Epithelial cell of proximal tubule (primary cell): ENCODE results near the gene TFF3. TPM values are rescaled to one million over a fixed set of nuclear protein-coding genes. Genes with fewer than 3 reads are reported as not detected.

Experiments
- DNase-seq: peaks from one replicate; pipeline ENCODE4 v3.0.0-alpha.2; 2011; ENCODE audit warnings: low read depth
- H3K4me3 ChIP-seq: 2 replicates; pipeline ENCODE4 v1.5.1; 2011; ENCODE audit warnings: low read depth, mild to moderate bottlenecking, low read length
- total RNA-seq: library from RNA; depleted of rRNA; stranded (reverse); fragments of >200 nt; gene quantifications from 2 replicates; pipeline ENCODE4 v1.2.3, GENCODE V29; 2015
- TF ChIP-seq, protein P1 (sequence below): conservative IDR thresholded peaks from 2 replicates; pipeline ENCODE4 v1.5.1; 2012; ENCODE audit warnings: low read depth, mild to moderate bottlenecking, low read length

Gene TFF3
- total RNA-seq, 1 donor from 2014 or later, result 1.0 TPM

GRCh38 chr21:42266971-42267556 lies 48.1 kb downstream of the TFF3 start:
- H3K4me3 ChIP-seq, result no peak overlapping the region
- no peak for DNase-seq
- TF ChIP-seq, protein P1, sequence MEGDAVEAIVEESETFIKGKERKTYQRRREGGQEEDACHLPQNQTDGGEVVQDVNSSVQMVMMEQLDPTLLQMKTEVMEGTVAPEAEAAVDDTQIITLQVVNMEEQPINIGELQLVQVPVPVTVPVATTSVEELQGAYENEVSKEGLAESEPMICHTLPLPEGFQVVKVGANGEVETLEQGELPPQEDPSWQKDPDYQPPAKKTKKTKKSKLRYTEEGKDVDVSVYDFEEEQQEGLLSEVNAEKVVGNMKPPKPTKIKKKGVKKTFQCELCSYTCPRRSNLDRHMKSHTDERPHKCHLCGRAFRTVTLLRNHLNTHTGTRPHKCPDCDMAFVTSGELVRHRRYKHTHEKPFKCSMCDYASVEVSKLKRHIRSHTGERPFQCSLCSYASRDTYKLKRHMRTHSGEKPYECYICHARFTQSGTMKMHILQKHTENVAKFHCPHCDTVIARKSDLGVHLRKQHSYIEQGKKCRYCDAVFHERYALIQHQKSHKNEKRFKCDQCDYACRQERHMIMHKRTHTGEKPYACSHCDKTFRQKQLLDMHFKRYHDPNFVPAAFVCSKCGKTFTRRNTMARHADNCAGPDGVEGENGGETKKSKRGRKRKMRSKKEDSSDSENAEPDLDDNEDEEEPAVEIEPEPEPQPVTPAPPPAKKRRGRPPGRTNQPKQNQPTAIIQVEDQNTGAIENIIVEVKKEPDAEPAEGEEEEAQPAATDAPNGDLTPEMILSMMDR, result no peak

GRCh38 chr21:42265231-42265812 lies 49.9 kb downstream of the TFF3 start:
- DNase-seq, result no peak
- TF ChIP-seq, protein P1, result no peak
- no peak overlapping the region for H3K4me3 ChIP-seq

DNA sequence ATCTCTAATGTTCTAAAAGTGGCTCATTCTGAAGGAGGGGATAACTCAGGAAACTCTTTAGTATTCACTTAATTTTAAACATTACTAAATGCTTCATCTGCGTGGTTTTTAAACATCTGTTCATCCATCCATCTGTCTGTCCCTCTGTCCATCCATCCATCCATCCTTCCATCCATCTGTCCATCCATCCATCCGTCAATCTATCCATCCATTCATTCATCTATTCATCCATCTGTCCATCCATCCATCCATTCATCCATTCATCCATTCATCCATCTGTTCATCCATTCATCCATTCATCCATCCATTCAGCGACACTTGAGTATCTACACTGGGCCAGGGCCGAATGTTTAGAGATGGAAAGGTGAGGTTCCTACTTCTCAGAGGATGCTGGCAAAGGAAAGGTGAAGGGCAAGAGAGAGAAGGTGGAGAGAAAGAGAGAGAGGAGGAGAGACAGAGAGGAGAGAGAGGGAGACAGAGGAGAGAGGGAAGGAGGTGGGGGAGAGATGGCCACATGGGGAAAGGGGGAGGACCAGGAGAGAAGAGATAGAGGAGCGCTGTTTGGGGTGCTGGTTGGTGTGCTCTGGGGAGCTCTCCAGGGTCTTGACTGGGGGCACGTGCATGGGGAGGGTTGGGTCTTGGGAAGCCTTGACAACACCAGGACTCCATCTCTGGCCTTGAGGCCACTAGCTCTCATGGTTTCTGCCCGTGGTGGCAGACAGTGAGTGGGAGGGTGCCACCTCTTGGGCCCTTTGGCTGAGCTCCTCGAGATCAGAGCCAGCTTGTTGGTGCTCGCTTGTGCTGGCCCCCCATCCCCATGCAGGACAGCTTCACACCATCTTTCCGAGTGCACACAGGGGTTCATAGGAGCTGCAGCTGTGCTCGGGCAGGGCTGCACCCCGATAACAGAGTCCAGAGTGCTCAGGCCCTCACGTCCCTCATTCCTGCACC lies 50.7 kb downstream of the TFF3 start:
- DNase-seq, result no peak
- no peak overlapping the region for H3K4me3 ChIP-seq
- TF ChIP-seq, protein P1, result no peak

- DNase-seq, result no peak
- no peak overlapping the region for H3K4me3 ChIP-seq
- TF ChIP-seq, protein P1, result no peak
Observed at GRCh38 chr21:42263591-42264131, 51.5 kb downstream of the TFF3 start.

DNA sequence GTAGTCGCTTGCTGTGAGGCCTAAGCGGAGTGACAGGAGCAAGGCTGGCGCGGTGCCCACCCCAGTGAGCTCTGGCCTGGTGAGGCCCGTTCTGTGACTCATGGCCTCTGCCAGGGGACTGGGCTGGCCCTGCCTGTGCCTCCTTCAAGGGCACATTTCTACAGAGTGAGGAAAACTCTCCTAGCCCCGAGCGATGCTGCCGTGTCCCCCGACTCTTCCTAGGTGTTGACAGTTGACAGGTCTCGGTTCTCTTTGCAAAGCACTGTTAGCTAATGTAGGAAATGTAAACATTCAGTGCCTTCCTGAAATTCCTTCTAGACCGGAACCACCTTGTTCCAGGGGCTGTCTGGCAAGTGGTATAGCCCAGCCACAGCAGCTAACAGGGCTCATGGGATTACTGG lies 52.4 kb downstream of the TFF3 start:
- DNase-seq, result no peak
- TF ChIP-seq, protein P1, result no peak
- H3K4me3 ChIP-seq, result no peak overlapping the region

- TF ChIP-seq, protein P1, result no peak
- no peak for DNase-seq
- no peak overlapping the region for H3K4me3 ChIP-seq
Observed at GRCh38 chr21:42261829-42262200, 53.4 kb downstream of the TFF3 start.

Other genes starting within 250 kb of the TFF3 start
- gene UMODL1, start 244.1 kb downstream of the TFF3 start, total RNA-seq, result not detected in 2 replicates
- not detected in 2 replicates for gene ABCG1, start 96.3 kb downstream of the TFF3 start, total RNA-seq
- gene TFF2, start 35.6 kb upstream of the TFF3 start, total RNA-seq, result not detected in 2 replicates
- not detected in 2 replicates for gene TFF1, start 51.1 kb upstream of the TFF3 start, total RNA-seq
- 0.43 and 2.0 TPM in 2 replicates for gene TMPRSS3, start 80.6 kb upstream of the TFF3 start, total RNA-seq
- not detected in 2 replicates for gene UBASH3A, start 88.5 kb upstream of the TFF3 start, total RNA-seq
- gene RSPH1, start 180.8 kb upstream of the TFF3 start, total RNA-seq, result 1.8 TPM in 1 of 2 replicates, not detected in the other
- gene SLC37A1, start 198.4 kb upstream of the TFF3 start, total RNA-seq, result 16.4 and 21.7 TPM in 2 replicates